Measurements from ENCODE around the gene SLC38A8.

Gene SLC38A8

GRCh38 chr16:84063980-84064379, 21.4 kb upstream of the SLC38A8 start:
- TF ChIP-seq CTCF (IDR thresholded peaks at IDR 0.05; ENCODE audit: low read depth, low read length, missing control alignments): no peak
- no peak overlapping the region for H3K4me3 ChIP-seq (ENCODE audit: low read depth, low read length)
- in situ Hi-C loops (cut with HindIII; ENCODE audit: low sequenced_read_pairs): no loop called here

GRCh38 chr16:84062734-84063640, 20.4 kb upstream of the SLC38A8 start:
- in situ Hi-C loops (cut with HindIII; ENCODE audit: low sequenced_read_pairs): no loop called here
- no peak overlapping the region for H3K4me3 ChIP-seq (ENCODE audit: low read depth, low read length)
- peak; percentile 91 for TF ChIP-seq CTCF (IDR thresholded peaks at IDR 0.05; ENCODE audit: low read depth, low read length, missing control alignments)
- peak; percentile 53 for DNase-seq (ENCODE audit: low read depth)

More at GRCh38 chr16:84063980-84064379, 21.4 kb upstream of the SLC38A8 start:
- no peak for DNase-seq (ENCODE audit: low read depth)

GRCh38 chr16:84061236-84061819, 18.7 kb upstream of the SLC38A8 start:
- DNase-seq (ENCODE audit: low read depth): no peak
- in situ Hi-C loops (cut with HindIII; ENCODE audit: low sequenced_read_pairs): no loop called here
- no peak overlapping the region for H3K4me3 ChIP-seq (ENCODE audit: low read depth, low read length)
- no peak for TF ChIP-seq CTCF (IDR thresholded peaks at IDR 0.05; ENCODE audit: low read depth, low read length, missing control alignments)

GRCh38 chr16:84059946-84060901, 17.6 kb upstream of the SLC38A8 start:
- no peak overlapping the region for H3K4me3 ChIP-seq (ENCODE audit: low read depth, low read length)
- TF ChIP-seq CTCF (IDR thresholded peaks at IDR 0.05; ENCODE audit: low read depth, low read length, missing control alignments): no peak
- DNase-seq (ENCODE audit: low read depth): no peak
- in situ Hi-C loops (cut with HindIII; ENCODE audit: low sequenced_read_pairs): no loop called here

- in situ Hi-C loops (cut with HindIII; ENCODE audit: low sequenced_read_pairs): no loop called here
- H3K4me3 ChIP-seq (ENCODE audit: low read depth, low read length): no peak overlapping the region
- DNase-seq (ENCODE audit: low read depth): no peak
- no peak for TF ChIP-seq CTCF (IDR thresholded peaks at IDR 0.05; ENCODE audit: low read depth, low read length, missing control alignments)
Observed at GRCh38 chr16:84059111-84059510, 16.5 kb upstream of the SLC38A8 start.

- TF ChIP-seq CTCF (IDR thresholded peaks at IDR 0.05; ENCODE audit: low read depth, low read length, missing control alignments): no peak
- in situ Hi-C loops (cut with HindIII; ENCODE audit: low sequenced_read_pairs): no loop called here
- H3K4me3 ChIP-seq (ENCODE audit: low read depth, low read length): no peak overlapping the region
Observed at GRCh38 chr16:84058664-84059063, 16.1 kb upstream of the SLC38A8 start.

More at GRCh38 chr16:84058664-84059063, 16.1 kb upstream of the SLC38A8 start:
- DNase-seq (ENCODE audit: low read depth): no peak
